Osteocyte (in vitro differentiated cells): ENCODE data around the gene PMM2. TPM values are rescaled to one million over a fixed set of nuclear protein-coding genes. Genes with fewer than 3 reads are reported as not detected.

Experiments
- DNase-seq: peaks from one replicate; pipeline ENCODE4 v3.0.0; 2021; ENCODE audit warnings: mixed read lengths; ENCODE audit not compliant: unreplicated experiment; ENCODE audit errors: extremely low spot score
- H3K27ac Mint-ChIP-seq: one replicate; pipeline ENCODE4 v1.8.0; 2021; ENCODE audit warnings: mild to moderate bottlenecking, mixed read lengths; ENCODE audit not compliant: unreplicated experiment
- H3K27me3 Mint-ChIP-seq: one replicate; pipeline ENCODE4 v1.8.0; 2021; ENCODE audit warnings: mixed read lengths; ENCODE audit not compliant: unreplicated experiment
- H3K36me3 Mint-ChIP-seq: one replicate; pipeline ENCODE4 v1.8.0; 2021; ENCODE audit warnings: mixed read lengths; ENCODE audit not compliant: unreplicated experiment
- H3K4me1 Mint-ChIP-seq: one replicate; pipeline ENCODE4 v1.8.0; 2021; ENCODE audit warnings: mixed read lengths; ENCODE audit not compliant: unreplicated experiment
- H3K4me3 Mint-ChIP-seq: one replicate; pipeline ENCODE4 v1.8.0; 2021; ENCODE audit warnings: mild to moderate bottlenecking, moderate library complexity, mixed read lengths; ENCODE audit not compliant: unreplicated experiment
- H3K9me3 Mint-ChIP-seq: one replicate; pipeline ENCODE4 v1.8.0; 2021; ENCODE audit warnings: mixed read lengths; ENCODE audit not compliant: unreplicated experiment
- total RNA-seq: library from RNA; stranded (reverse); gene quantifications from 2 replicates; pipeline ENCODE4 v1.2.1, GENCODE V29; 2021
- TF ChIP-seq, protein P1 (sequence below): fragments of 200-600 bp; sonication (generic); IDR thresholded peaks from 2 replicates; pipeline ENCODE4 v1.5.0; 2021; ENCODE audit warnings: antibody characterized with exemption, mild to moderate bottlenecking, moderate library complexity

PMM2 gene
- total RNA-seq, 1 donor from 2014 or later, result 42.9 TPM

DNA sequence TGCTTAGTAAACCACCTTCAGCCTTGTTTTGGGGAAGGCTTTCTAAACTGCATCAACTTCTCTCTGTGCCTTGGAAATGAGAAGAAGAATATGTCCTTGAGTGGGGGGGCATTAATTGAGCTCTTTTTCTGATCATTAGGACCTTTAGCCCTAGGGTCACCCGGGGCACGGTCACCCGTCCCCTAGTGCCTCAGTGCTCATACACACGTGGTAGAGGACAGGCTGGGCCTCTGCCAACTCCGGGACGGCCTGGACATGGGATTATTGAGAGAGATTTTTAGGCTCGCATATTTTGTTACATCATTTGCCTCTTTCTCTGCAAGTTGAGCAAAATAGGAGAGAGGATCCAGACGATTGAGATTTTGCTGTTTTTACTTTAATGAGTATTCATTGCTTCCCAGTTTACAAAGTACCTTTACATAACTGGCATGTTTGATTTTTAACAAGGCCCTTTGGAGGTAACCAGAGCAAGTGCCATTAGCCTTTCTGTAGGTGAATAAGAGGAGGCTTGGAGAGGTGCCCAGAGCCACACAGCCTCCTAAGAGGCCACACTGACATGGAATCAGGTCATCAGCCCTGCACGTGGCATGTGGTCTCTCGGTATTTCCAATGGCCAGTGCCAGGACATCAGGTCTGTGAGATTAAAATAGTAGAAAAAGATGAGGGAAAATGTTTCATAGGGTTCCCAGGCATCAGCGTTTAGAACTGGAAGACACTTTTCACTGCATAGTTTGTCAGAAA is 11.1 kb downstream of the PMM2 start:
- no peaks in the 10 kb centered on the region for H3K4me1 Mint-ChIP-seq
- H3K4me3 Mint-ChIP-seq, result no peak overlapping the region
- H3K9me3 Mint-ChIP-seq, result no peaks in the 10 kb centered on the region
- DNase-seq, result no peak
- no peak overlapping the region for H3K27ac Mint-ChIP-seq
- peaks cover 54% of the 10 kb centered on the region for H3K36me3 Mint-ChIP-seq
- TF ChIP-seq, protein P1, sequence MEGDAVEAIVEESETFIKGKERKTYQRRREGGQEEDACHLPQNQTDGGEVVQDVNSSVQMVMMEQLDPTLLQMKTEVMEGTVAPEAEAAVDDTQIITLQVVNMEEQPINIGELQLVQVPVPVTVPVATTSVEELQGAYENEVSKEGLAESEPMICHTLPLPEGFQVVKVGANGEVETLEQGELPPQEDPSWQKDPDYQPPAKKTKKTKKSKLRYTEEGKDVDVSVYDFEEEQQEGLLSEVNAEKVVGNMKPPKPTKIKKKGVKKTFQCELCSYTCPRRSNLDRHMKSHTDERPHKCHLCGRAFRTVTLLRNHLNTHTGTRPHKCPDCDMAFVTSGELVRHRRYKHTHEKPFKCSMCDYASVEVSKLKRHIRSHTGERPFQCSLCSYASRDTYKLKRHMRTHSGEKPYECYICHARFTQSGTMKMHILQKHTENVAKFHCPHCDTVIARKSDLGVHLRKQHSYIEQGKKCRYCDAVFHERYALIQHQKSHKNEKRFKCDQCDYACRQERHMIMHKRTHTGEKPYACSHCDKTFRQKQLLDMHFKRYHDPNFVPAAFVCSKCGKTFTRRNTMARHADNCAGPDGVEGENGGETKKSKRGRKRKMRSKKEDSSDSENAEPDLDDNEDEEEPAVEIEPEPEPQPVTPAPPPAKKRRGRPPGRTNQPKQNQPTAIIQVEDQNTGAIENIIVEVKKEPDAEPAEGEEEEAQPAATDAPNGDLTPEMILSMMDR, result no peak
- H3K27me3 Mint-ChIP-seq, result no peaks in the 10 kb centered on the region

DNA sequence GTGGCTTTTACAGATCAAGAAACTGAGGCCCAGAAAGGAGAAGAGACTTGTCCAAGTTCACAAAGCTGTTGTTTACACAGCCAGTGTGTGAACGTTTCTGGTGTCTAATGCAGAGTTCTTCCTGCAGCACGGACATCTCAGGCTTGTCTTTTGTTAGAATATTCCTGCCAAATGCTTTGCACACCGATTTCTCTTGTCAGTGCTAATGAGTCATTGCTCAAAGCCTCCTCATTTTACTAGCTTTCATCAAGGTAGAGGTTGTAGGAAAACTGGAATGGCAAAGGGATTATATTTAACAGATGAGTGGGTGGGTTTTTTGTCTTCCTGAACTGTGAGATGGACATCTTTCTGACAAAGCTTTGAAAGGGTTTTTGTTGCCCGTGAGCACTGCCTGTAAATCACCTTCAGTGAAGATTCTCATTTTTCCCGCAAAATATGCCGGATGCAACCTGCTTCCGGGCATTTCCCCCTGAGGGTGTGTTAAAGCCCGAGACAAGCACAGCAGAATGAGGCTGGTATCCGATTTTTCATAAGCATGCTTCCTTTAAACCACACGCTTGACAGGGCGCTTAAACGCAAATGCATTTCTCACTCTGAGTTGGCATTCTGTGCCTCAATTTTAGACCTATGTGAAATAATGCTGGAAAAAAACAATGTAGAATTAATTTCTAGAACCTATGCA is 14.7 kb downstream of the PMM2 start:
- Mint-ChIP-seq H3K4me3 (no peak overlapping the region), H3K9me3 (no peaks in the 10 kb centered on the region), H3K4me1 (no peaks in the 10 kb centered on the region), H3K27me3 (no peaks in the 10 kb centered on the region), H3K27ac (no peak overlapping the region), H3K36me3 (peaks cover 60% of the 10 kb centered on the region)
- TF ChIP-seq, protein P1, result no peak
- no peak for DNase-seq

DNA sequence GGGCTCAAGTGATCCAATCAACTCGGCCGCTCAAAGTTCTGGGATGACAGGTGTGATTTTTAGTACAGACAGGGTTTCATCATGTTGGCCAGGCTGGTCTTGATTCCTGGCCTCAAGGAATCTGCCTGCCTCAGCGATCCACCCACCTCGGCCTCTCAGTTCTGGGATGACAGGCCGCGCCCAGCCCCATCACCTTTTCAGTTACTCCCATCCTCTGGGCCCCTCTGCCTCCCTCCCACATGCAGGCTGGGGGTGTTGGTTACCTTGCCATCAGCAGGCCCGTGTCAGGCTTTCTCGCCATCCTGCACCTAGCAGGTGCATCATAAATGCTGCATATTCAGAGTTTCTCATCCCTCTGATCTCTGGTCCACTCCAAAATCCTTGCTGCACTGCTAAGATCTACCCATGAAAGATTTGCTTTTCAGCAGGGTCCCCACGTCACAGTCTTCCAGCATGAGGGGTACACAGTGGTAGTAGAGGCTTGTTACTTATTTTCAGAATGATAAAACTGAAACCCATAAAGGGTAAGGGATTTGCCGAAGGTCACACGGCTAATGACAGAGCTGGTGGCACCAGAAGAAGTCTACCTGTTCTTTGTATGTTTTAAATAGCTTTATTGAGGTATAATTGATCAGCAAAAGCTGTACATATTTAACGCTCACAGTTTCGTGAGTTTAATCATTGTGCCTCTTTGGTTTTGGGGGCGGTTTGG is 16.6 kb downstream of the PMM2 start:
- no peak overlapping the region for H3K27ac Mint-ChIP-seq
- no peak for DNase-seq
- H3K4me1 Mint-ChIP-seq, result no peaks in the 10 kb centered on the region
- H3K36me3 Mint-ChIP-seq, result peaks cover 56% of the 10 kb centered on the region
- H3K27me3 Mint-ChIP-seq, result no peaks in the 10 kb centered on the region
- no peaks in the 10 kb centered on the region for H3K9me3 Mint-ChIP-seq
- TF ChIP-seq, protein P1, result no peak
- no peak overlapping the region for H3K4me3 Mint-ChIP-seq

DNA sequence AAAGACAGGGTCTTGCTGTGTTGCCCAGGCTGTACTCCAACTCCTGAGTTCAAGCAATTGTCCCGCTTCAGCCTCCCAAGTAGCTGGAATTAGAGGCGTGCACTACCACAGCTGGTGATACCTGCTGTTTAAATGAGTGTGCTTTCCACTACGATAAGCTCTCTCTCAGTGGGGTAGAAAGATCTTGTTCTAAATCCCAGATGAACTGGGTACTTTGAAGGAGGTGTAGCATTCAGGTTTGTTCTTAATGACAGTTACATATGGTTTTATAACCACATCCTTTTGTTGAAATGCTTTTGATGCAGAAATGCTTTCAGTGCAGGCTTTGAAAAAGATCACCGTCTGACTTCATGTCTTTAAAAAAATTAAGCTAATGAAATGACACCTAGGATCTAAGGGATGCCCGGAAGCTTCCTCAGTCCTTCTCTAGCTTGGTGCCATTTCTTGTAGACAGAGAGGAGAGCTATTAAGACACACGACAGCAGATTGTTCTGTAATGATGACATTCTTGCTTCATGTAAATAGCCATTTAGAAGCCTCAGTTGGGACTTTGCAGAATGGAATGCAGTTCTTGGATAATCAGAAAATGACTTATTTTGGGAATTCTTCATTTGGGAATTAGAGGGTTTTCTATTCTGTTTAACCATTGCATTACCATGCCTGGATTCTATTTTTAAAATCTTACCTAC is 19.5 kb downstream of the PMM2 start:
- H3K36me3 Mint-ChIP-seq, result peaks cover 58% of the 10 kb centered on the region
- H3K9me3 Mint-ChIP-seq, result no peaks in the 10 kb centered on the region
- no peak overlapping the region for H3K27ac Mint-ChIP-seq
- DNase-seq, result no peak
- H3K27me3 Mint-ChIP-seq, result no peaks in the 10 kb centered on the region
- TF ChIP-seq, protein P1, result no peak
- no peaks in the 10 kb centered on the region for H3K4me1 Mint-ChIP-seq
- H3K4me3 Mint-ChIP-seq, result no peak overlapping the region
